ENCODE results near the gene RPS6KC1. TPM values are rescaled to one million over a fixed set of nuclear protein-coding genes. Genes with fewer than 3 reads are reported as not detected.
A peak's percentile ranks its signal among the peaks of the same experiment; 100 is the strongest.

RPS6KC1 gene
- total and polyA plus RNA-seq, 9 of the 15 experiments (the other 6 are each of a cell fraction or from before 2014, with no cell fraction given), result 4.3 to 34.6 (median 20.9) TPM

- TF ChIP-seq SOX6 (IDR thresholded peaks at IDR 0.05) (no peak), PKNOX1 (IDR thresholded peaks at IDR 0.05) (peak; percentile 62), ZNF780A (CRISPR knock-in tag; IDR thresholded peaks at IDR 0.05) (no peak), TOE1 (IDR thresholded peaks at IDR 0.05; ENCODE audit: borderline replicate concordance) (no peak; the same call in 1 of the 2 replicates), TOE1 (CRISPR knock-in tag; IDR thresholded peaks at IDR 0.05; ENCODE audit: borderline replicate concordance, low read depth) (no peak), TFAP4 (CRISPR knock-in tag; IDR thresholded peaks at IDR 0.05; ENCODE audit: borderline replicate concordance) (peak; percentile 64), NBN (IDR thresholded peaks at IDR 0.05; ENCODE audit: low read depth) (0 out of 2 replicates have a peak, but pooled peaks have one; percentile 21), ATF3 (IDR thresholded peaks at IDR 0.05) (no peak), ATF3 (CRISPR knock-in tag; conservative IDR thresholded peaks at IDR 0.05) (no peak), CREB3 (tag; conservative IDR thresholded peaks at IDR 0.05; ENCODE audit: low read depth) (no peak), ZBED1 (IDR thresholded peaks at IDR 0.05) (no peak), ZNF584 (CRISPR knock-in tag; IDR thresholded peaks at IDR 0.05; ENCODE audit: low read depth) (0 out of 2 replicates have a peak, but pooled peaks have one; percentile 25), MTA2 (IDR thresholded peaks at IDR 0.05; ENCODE audit: low read depth) (no peak), ZNF143 (CRISPR knock-in tag; IDR thresholded peaks at IDR 0.05) (peak; percentile 86), UBTF (IDR thresholded peaks at IDR 0.05; ENCODE audit: borderline replicate concordance in 1 of 2, low read depth in 2 of 2, low read length in 2 of 2) (peak; percentile 68 to 71; a peak in 2 of 4 replicates), ATF7 (IDR thresholded peaks at IDR 0.05) (peak; percentile 53; the same call in 1 of the 2 replicates), HNRNPK (IDR thresholded peaks at IDR 0.05; ENCODE audit: low read depth, low read length, poor library complexity, severe bottlenecking) (no peak), EGR1 (conservative IDR thresholded peaks at IDR 0.05) (peak; percentile 50), SNIP1 (IDR thresholded peaks at IDR 0.05; ENCODE audit: low read depth) (peak; percentile 45; the same call in 1 of the 2 replicates), ZNF174 (CRISPR knock-in tag; IDR thresholded peaks at IDR 0.05) (no peak), USF1 (CRISPR knock-in tag; IDR thresholded peaks at IDR 0.05) (peak; percentile 34)
Observed at GRCh38 chr1:213015099-213016050, 35.7 kb upstream of the RPS6KC1 start, which contains the start of gene ANGEL2 (continued).

Measured in K562 (cell line).